Nephron (organoid): Measurements from ENCODE around the gene PROX1.
A peak's percentile ranks its signal among the peaks of the same experiment; 100 is the strongest.

Experiments
- H3K27ac Mint-ChIP-seq, 3 experiments: 2 replicates each; pipeline ENCODE4 v1.8.0; 2020; ENCODE audit warnings: mixed read lengths in 3 of 3, mild to moderate bottlenecking in 2 of 3, moderate library complexity in 1 of 3
- H3K27me3 Mint-ChIP-seq: 2 replicates; pipeline ENCODE4 v1.8.0; 2021; ENCODE audit warnings: low read depth, mild to moderate bottlenecking, moderate library complexity, mixed read lengths
- H3K36me3 Mint-ChIP-seq: 2 replicates; pipeline ENCODE4 v1.8.0; 2020; ENCODE audit warnings: low read depth, mixed read lengths
- H3K4me1 Mint-ChIP-seq: 2 replicates; pipeline ENCODE4 v1.8.0; 2020; ENCODE audit warnings: mixed read lengths
- H3K4me3 Mint-ChIP-seq, 3 experiments: 2 replicates each; pipeline ENCODE4 v1.8.0; 2020; ENCODE audit warnings: mild to moderate bottlenecking in 3 of 3, mixed read lengths in 3 of 3, moderate library complexity in 2 of 3
- H3K9me3 Mint-ChIP-seq: 2 replicates; pipeline ENCODE4 v1.8.0; 2020; ENCODE audit warnings: mixed read lengths
- TF ChIP-seq, protein P1 (sequence below), 3 experiments: fragments of 200-600 bp; sonication (generic); IDR thresholded peaks; one replicate each; pipeline ENCODE4 v1.5.0; 2021; ENCODE audit warnings: antibody characterized with exemption in 3 of 3; ENCODE audit not compliant: unreplicated experiment in 3 of 3

Gene PROX1

DNA sequence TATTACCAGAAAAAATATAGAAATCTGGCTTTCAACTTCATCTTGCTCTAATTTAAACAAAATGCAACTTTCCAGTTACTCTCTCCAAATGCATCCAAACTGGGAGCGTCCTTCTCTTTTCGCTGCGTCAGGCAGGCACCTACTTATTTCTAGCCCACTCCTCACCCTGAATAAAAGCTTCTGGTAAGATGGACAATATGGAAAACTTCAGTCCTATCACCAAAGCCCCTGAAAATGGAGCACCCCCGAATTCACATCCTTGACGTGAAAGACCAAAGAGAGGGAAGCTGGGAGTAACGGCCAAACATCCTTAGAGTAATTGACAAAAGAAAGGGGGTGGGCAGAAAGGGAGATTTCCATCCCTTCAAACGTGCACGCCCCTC is 5.5 kb upstream of the PROX1 start:
- H3K27ac Mint-ChIP-seq, result no peak overlapping the region
- peaks cover 98% of the 10 kb centered on the region for H3K27me3 Mint-ChIP-seq
- TF ChIP-seq, protein P1, sequence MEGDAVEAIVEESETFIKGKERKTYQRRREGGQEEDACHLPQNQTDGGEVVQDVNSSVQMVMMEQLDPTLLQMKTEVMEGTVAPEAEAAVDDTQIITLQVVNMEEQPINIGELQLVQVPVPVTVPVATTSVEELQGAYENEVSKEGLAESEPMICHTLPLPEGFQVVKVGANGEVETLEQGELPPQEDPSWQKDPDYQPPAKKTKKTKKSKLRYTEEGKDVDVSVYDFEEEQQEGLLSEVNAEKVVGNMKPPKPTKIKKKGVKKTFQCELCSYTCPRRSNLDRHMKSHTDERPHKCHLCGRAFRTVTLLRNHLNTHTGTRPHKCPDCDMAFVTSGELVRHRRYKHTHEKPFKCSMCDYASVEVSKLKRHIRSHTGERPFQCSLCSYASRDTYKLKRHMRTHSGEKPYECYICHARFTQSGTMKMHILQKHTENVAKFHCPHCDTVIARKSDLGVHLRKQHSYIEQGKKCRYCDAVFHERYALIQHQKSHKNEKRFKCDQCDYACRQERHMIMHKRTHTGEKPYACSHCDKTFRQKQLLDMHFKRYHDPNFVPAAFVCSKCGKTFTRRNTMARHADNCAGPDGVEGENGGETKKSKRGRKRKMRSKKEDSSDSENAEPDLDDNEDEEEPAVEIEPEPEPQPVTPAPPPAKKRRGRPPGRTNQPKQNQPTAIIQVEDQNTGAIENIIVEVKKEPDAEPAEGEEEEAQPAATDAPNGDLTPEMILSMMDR (IDR thresholded peaks at IDR 0.05; ENCODE audit: unreplicated experiment in 3 of 3), result no peak
- H3K36me3 Mint-ChIP-seq, result no peaks in the 10 kb centered on the region
- H3K9me3 Mint-ChIP-seq, result no peaks in the 10 kb centered on the region
- H3K4me3 Mint-ChIP-seq, result peak overlapping the region; percentile 55 to 74 (median 72)
- H3K4me1 Mint-ChIP-seq, result peaks cover 45% of the 10 kb centered on the region

DNA sequence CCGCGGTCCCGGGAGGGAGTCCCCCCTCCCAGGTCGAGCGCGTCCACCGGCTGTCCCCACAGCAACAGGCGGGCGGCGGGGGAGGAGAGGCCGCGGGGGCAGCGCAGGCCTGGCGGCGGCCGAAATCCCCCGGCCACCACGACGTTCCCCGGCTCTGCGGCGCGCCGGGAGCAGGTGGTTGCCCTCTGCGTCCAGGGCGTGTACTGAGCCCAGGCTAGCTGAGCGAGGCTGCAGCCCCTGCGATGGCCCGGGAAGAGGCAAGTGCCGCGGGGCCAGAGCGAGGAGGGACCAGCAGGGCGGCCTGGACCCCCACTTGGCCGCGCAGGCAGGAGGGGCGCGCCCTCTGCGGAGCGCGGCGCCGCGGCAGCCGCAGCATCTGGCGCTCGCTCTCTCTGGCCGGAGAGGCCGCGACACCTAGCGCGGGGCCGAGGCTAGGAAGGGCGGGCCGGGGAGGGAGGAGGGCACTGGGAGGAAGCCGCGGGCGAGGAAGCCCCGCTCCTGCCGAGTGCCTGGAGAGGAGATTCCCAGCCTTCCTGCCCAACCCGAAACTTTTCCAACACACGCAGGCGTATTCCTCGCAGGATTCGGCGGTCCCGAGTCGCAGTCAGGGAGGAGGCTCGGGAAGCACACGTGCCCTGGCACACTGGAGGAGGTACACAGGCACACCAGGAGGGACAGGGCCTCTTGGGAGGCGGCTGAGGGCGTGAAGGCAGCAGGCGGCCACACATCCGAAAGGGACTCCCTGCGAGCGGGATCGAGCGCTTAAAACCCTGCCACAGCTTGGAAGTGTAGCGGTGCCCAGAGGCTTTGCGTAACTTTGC is 4.9 kb upstream of the PROX1 start:
- peaks cover 98% of the 10 kb centered on the region for H3K27me3 Mint-ChIP-seq
- H3K9me3 Mint-ChIP-seq, result no peaks in the 10 kb centered on the region
- H3K4me1 Mint-ChIP-seq, result peaks cover 46% of the 10 kb centered on the region
- no peak overlapping the region for H3K27ac Mint-ChIP-seq
- peak overlapping the region; percentile 69 to 74 (median 72) for H3K4me3 Mint-ChIP-seq
- H3K36me3 Mint-ChIP-seq, result no peaks in the 10 kb centered on the region
- TF ChIP-seq, protein P1 (IDR thresholded peaks at IDR 0.05; ENCODE audit: unreplicated experiment in 3 of 3), result no peak

DNA sequence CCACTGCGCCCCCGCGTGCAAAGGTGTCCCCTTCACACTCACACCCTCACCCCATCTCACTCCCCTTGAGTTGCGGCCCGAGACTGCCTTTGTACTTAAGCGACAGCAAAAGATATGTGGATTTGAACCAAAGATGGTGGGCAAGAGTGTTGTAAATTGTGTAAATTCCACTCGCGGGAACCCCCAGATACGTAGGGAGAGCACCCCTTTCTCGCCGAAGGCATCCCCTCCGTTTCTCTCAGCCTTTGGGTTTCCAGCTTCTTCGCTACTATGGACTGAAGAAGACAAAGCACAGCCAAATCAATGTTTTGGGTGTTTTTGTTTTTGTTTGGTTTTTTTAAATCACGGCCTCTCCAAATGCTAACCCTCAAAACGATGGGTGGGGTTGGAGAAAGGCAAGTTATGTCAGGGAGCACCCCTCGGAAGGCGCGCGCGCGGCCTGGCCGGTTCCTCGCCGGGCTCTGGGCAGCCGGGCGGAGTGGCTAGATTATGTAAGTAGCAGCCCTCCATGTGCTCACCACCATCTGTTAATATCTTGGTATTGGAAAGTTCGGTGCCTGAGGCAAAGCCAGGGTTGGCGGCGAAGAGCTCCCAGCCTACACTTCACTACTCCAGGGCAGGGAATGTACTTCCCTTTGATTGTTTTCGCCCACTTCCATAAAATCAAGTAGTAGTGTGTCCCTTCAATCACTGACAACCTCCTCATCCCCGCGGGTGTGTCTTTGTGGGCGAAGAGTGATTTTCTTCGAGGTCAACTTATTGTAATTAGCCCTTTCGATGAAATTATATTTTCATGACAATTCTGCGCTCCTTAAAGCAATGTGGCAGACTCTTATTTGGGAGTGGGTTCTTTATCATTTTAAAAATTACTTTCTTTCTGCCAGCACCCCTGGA is 4.0 kb upstream of the PROX1 start:
- H3K27me3 Mint-ChIP-seq, result peaks cover 96% of the 10 kb centered on the region
- H3K4me3 Mint-ChIP-seq, result peak overlapping the region; percentile 65 to 69 (median 69)
- TF ChIP-seq, protein P1 (IDR thresholded peaks at IDR 0.05; ENCODE audit: unreplicated experiment in 3 of 3), result no peak
- H3K4me1 Mint-ChIP-seq, result peaks cover 45% of the 10 kb centered on the region
- no peaks in the 10 kb centered on the region for H3K36me3 Mint-ChIP-seq
- H3K9me3 Mint-ChIP-seq, result no peaks in the 10 kb centered on the region
- no peak overlapping the region for H3K27ac Mint-ChIP-seq

DNA sequence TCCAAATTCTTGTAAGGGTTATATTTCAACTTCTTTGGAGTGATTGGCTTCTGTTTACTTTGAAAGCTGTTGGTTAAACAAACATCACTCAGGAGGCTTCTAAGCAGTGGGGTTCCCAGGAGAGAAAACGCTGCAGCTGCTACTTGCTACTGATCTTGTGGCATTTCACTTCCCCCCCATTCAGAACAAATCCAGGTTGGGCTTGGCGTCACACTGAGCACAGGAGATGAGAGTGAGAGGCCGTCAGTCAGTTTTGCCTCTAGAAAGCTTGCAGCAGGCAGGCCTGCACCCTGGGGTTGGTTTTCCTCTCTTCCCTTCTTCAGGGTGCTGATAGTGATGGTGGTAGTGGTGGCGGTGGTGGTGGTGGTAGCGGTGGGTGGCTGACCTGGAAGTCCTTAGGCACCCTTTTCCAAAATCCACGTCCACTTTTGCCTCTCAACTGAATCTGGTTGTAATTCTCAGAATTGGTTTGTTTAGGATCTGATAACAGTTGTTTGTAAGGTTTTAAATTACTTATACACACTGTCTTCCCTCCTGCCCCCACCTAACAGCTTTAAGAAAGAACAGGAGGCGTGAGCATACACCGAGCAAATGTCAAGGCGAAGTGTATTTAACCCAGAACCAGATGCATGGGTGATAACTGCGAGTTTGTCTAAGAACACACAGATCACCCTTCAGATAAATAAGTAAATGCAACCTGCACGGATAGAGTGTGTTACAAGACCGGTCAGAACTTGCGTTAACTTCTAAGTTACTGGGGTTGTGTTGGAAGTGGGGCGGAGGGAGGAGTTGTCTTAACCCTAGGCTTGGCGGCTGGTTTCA is 3.2 kb upstream of the PROX1 start:
- Mint-ChIP-seq H3K27ac (no peak overlapping the region), H3K4me3 (peak overlapping the region; percentile 65 to 97 (median 69)), H3K36me3 (no peaks in the 10 kb centered on the region), H3K27me3 (peaks cover 96% of the 10 kb centered on the region), H3K9me3 (no peaks in the 10 kb centered on the region), H3K4me1 (peaks cover 43% of the 10 kb centered on the region)
- TF ChIP-seq, protein P1 (IDR thresholded peaks at IDR 0.05; ENCODE audit: unreplicated experiment in 3 of 3), result no peak

DNA sequence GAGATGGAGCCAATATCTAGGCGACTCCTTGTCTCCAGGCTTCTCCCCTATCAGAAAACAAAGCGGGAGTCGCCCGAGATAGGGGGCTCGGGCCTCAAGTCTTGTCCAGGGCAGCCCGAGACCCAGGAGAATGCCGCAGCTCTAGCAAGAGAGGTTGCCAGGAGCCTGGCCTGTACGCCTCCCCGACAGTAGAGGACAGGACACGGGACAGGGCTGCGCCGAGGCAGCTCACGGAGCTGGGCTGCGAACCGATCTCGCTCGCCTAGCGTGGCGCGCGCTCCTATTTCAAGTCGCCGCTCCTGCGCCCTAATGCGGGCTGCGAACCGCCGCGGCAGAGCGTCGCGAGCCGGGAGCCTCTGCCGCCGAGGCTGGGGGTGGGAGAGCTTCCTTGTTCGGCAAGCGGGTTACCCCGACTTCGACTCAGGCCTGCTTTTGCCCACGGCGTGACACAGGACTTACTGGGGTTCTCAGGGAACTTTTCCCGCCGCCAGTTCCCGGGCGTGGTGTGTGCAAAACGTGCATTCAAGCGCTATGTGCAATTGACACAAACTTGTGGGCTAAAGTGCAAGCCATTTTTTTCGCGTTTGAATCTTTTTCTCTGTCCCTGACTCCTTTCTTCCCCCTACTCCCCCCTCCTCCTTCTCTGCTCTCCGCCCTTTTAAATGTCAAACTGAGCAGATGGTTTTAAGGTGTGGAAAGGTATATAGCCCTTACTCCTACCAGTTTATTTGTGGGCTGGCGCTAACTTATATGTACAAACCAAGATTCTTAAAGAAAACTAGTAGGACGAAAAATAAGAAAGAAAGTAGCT is 2.4 kb upstream of the PROX1 start:
- Mint-ChIP-seq H3K9me3 (no peaks in the 10 kb centered on the region), H3K4me3 (peak overlapping the region; percentile 89 to 97 (median 93)), H3K4me1 (peaks cover 48% of the 10 kb centered on the region), H3K27me3 (peaks cover 96% of the 10 kb centered on the region), H3K27ac (no peak overlapping the region), H3K36me3 (no peaks in the 10 kb centered on the region)
- TF ChIP-seq, protein P1 (IDR thresholded peaks at IDR 0.05; ENCODE audit: unreplicated experiment in 3 of 3), result no peak
